HG03342 (cell line): ENCODE results near the gene FOXL1.

Experiments used
- ATAC-seq: cut with Tn5 transposase; IDR thresholded peaks from one replicate; pipeline ENCODE4 v1.9.1; 2021; ENCODE audit warnings: mild to moderate bottlenecking, moderate library complexity; ENCODE audit not compliant: unreplicated experiment

FOXL1 gene

GRCh38 chr16:86578061-86578599, at the start of gene FOXL1:
Gene FOXL1, plus strand, starts transcription at chr16:86578549. Its CDS starts 175 bp downstream, at chr16:86578724.
- ATAC-seq: no peak

DNA sequence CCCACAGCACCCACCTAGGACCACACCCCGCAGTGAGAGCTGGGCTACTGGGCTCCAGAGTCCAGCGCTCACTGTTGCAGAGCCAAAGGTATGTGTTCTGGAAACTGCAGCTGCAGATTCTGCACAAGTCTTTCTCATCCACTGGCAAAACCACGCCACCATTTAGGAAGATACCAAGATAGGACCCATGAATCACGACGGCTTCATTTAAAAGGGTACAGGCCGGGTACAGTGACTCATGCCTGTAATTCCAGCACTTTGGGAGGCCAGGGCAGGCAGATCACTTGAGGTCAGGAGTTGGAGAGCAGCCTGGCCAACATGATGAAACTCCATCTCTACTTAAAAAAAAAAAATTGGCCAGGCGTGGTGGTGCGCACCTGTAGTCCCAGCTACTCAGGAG, 49.2 kb upstream of the FOXL1 start:
- ATAC-seq: no peak

DNA sequence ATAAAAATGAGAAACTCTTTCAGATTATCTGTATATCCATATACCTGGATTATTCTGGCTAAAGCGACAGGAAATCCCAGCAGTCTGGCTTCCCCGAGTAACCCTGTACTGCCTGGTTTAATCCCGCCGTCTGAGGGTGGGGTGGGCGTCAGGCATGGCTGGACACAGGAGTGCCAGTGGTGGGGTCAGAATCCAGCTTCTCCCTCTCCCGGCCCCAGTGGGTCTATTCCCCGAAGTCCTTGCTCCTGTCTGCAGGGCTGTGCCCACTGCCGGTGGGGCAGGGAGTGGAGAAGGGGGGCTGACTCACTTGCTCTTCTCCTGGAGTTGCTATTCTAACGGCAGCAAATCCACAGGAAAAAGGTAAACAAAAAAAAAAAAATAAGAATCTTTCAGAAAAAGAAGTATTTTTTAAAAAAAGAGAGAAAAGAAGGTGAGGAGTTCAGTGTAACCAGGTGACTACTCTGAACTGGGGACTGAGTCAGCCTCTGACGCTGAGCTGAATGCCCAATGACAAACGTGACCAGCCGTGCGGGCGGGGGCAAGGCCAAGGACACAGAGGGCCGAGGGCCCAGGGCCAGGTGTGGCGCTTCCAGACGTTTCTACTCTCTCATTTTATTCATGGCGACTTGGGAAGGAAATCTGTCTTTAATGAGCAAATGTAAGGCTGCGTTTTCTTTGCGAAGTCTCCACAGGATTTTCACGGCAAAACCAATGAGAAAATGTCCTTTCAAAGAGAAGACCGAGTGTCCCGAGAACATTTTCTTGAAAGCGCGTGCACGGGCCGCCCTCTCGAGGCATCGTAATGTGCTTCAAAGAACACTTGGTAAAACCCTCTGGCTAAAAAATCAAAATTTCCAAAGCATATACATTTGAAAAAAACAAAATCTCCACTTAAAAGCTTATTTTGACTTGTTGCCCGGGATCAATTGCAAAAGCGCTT, 47.8 kb upstream of the FOXL1 start:
- ATAC-seq: no peak

DNA sequence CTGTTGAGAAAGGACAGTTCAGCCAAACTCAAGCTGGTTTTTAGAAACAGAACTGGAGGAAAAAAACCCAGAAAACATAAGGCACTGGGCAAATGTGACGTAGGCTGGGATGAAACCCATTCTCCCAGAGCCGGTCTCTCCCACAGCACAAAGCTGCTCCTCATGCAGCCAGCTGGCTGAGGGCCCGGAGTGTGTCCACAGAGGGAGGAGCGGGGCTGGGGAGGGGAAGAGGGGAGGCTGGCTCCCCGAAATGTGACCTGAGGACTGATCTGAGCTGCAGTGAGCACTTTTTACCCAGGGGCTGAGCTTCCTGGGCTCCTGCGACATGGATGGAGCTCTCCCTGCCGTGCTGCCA, 47.2 kb upstream of the FOXL1 start:
- no peak for ATAC-seq

DNA sequence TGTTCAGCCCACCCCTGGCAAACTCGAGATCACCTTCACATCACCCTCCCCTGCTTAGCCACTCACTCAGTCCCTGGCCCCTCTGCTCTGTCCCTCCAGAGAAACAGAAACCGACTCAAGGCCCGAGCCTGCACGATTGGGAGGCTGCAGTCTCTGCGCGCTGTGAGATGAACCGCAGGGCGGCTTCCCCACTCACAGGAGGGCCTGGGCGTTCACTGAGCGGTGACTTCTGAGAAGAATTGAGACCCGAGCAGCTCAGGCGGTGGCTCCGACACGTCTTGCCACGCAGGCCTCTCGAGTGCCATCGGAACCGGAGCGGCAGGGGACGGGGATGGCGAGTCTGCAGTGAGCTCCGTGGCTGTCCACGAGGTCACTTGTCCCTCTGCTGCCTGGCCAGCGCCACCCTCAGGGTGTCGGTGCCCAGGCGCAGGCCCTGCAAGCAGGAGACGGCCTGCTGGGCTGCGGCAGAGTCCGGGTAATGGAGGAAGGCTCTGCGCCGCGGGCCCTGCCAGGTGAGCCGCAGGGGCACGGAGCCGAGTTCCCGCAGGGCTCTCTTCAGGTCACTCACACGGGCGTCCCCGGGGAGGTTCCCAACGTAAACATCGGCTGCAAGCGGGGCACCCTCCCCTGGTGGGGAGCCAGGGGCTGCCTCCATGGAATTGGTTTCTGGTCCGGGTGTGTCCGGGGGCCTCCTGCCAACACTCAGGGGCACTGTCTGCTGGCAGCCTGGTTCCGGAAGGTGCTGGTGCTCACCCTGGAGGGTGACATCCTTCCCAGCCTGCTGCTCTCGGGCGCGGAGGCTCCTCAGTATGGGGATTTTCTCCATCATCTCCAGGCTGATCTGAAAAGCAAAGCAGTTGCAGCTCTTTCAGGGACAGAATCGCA, 46.5 kb upstream of the FOXL1 start:
- no peak for ATAC-seq

DNA sequence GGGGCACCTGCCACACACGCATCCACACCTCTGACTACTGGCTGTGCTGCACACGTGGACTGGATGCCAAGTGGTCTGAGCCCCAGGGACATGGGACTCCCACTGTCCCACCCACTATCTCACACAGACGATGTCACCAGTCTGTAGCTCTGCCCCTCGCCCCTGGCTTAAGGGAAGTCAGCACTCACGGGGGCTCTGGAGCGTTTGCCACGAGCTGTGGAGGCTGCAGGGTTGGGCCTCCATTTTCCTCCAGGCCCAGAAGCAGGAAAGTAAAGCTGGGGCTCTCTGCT, 45.9 kb upstream of the FOXL1 start:
- no peak for ATAC-seq

GRCh38 chr16:86533076-86533475, 45.3 kb upstream of the FOXL1 start:
- ATAC-seq: no peak

DNA sequence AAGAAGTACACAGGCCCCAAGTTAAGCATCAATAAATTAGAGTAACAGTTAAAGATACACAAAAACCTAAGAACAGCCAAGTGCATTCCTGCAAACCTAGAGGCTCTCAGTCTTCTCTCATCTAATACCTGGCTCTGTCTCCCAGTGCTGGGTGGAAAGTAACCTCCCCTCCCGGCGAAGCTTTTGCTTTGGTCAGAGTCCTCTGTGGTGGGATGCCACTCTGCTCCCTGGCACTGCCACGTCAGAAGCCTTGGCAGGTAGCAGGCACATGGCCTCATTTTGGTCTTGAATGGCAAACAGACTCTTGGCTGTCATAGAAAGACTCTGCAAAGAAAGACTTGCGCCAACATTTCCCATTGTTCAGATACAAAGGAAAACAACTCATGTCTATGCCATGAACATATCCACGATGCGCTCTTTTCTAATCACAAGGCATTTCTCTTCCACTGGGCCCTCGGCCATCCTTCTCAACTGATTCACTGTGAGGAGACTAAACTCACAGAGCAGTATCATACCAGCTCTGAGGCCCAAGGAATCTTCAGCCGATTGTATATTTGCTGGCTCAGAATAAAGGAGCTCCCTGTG, 44.5 kb upstream of the FOXL1 start:
- ATAC-seq: no peak

- ATAC-seq: no peak
These were observed 43.4 kb upstream of the FOXL1 start for GRCh38 chr16:86534779-86535615.

GRCh38 chr16:86536621-86537020, 41.7 kb upstream of the FOXL1 start:
- ATAC-seq: no peak

DNA sequence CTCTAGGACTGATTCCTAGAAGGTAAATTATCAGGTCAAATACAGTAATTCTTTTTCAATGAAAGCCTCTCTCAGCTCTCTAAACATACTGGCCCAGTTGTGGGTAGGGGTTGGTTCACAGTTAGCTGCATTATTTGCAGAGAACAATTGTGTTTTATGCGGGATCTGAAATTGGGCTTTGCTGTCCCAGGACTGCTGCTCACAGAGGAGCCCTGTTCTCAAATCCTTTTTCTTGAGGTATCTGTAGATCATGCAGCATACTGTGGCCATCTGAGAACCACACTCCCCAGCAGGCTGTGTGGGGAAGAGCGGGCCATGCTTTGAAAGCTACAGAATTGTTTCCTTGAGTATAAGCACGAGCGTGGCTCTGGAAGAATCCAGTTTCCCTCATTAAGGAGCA, 40.9 kb upstream of the FOXL1 start:
- ATAC-seq: no peak

DNA sequence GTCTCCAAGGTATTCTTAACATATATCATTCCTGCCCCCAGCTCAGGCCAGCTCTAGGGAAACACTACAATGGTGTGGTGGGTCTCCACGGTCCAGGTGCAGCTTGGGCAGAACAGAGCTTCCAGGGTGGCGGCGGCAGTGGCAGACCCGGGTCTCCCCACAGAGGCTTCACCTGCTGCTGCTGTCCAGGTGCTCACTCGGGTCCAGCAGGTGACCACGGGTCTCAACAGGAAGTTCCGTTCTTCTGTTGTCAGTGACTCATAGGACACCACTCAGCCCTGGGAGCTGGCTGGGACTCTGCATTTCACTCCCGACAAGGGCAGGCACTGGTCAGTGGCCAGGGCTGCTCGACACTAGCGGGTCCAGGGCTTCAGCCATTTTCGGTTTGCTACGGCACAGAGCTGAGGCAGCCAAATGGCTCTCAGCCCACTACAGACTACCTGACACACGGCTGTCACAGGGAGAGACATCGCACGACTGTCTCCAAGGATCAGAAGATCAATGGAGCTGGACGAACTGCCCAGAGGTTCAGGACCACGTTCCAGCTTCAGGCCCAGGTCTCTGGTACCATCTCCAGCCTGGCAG, 40.1 kb upstream of the FOXL1 start:
- ATAC-seq: no peak

DNA sequence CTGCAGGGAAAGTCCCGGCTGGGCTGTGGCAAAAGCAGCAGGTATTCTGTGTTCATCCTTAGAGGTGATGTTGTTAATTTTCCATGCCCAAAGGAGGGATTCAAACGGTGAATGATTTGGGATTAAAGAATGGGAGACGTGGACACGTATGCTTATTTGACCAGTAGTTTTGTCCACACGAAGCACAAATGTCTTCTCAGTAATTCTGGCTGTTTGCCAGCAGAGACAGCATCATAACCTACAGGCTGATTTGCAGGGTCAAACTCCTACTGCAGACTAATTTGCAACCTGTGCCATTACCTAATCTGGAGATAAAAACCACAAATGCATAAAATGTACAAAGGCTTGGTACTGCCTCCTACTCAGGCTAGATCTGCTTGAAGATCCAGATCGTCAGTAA, 37.5 kb upstream of the FOXL1 start:
- ATAC-seq: no peak

DNA sequence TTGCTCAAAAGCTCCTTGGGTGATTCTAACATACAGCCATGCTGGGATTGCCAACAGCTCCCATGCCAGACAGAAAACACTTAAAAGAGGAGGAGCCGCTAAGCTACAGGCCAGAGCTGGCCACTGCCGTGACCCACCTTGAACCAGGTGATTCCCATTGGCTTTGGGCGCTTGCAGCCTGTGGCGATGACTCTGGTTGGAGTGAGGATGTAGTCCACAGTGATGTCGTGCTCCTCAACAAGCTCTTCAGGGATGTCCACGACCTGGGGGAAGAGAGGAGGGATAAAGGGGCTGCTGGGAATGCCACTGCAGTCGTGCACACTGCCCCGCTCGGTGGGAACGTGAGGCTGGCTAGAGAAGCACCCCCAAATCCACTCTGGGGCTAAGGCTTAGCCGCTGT, 36.8 kb upstream of the FOXL1 start:
- no peak for ATAC-seq

DNA sequence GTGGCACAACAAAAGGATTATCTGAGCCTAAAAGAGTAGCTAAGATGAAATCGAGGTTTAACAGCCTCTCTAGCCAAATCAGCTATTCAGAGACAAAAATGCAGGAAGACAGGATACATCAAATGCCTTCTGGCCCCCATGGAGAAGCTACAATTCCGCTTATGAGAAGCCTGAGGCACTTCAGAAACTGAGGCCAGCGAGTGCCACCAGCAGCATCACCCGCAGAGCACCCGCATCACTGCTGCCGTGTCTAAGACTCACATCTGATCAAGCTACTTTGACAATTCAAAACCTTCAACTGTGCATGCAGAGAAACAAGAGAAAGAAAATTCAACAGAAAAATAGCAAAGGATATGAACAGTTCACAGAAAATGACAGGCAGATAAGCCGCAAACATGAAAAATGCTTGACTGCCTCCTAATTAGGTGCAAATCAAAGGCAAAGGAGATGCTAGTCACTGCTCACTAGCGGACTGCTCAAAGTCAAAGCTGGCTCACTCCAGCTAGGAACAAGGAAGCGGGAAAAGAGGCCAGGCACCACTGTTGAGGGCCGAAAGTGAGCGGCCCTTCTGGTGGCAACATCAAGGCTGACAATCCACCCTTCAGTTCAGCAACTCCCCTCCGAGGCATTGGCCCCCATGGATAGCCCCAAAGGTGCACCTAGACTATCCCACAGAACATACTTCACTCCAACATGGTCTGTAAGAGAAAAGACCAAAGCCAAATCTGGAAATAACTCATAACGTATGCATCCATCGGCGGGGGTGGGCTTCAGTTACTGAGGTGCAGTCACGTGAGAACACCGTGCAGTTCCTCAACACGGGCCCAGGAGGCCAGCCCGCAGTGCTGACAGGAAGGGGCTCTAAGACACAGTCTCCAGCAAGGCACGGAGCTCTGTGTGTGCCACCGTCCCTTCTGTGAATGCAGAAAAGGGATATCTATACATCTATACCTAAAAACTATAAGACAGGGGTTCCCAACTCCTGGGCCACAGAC, 35.3 kb upstream of the FOXL1 start:
- ATAC-seq: no peak

- no peak for ATAC-seq
These were observed 32.9 kb upstream of the FOXL1 start for GRCh38 chr16:86545481-86545880.

DNA sequence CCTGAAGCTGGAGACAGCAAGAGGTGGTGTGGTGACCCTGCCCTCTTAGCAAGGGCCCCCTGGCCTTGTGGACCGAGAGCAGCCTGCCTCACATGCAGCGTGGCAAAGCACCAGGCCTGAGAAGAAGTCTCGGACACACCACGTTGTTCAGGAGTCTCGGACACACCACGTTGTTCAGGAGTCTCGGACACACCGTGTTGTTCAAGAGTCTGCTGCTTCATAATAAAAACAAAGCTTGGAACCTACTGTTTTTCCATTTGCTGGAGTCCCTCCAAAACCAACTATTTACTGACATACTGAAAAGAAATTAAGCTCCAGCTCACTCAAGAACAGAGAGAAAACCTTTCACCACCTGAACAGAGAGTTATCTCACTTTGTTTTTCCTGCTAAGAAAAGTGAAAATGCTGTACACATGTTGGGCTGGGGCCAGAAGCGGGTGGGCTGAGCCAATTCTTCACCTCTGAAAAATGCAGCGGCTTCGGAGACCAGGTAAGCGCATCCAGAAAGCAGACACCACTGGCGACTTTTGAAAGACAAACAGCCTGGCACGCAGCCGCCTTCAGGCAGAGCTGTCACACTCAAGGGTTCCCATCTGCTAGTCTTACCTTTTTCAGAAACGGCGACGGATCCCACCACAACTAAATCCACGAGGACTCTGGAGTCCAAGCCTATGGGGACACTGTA, 32.3 kb upstream of the FOXL1 start:
- no peak for ATAC-seq

DNA sequence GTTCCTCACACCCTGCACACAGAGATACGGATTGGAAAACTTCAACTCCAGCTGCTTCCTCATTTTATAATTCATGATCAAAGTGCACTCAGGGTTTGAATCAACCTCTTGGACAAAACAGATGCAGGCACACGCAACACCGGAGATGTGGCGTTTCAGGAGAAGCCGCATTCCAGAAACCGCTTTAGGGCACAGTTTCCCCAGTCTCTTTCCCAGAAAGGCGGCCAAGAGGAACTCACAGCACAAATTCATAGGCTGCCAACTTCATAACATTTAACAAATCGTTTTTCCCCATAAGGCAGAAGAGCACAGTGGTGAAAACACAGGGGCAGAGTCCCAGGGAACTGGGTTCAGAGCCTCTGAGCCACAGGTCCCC, 31.7 kb upstream of the FOXL1 start:
- ATAC-seq: no peak

- ATAC-seq: no peak
These were observed 31.1 kb upstream of the FOXL1 start for GRCh38 chr16:86547286-86547685.
